Neural cell (in vitro differentiated cells): ENCODE data around the gene RAB3C.

Source experiments
- EZH2 ChIP-seq: fragments of 200-600, 300-800 bp; shearing (Covaris generic), sonication (generic); IDR thresholded peaks from 2 replicates; pipeline ENCODE4 v1.6.1; 2014; ENCODE audit warnings: antibody characterized with exemption, low read length, borderline replicate concordance, mild to moderate bottlenecking; ENCODE audit not compliant: insufficient read depth, poor library complexity, severe bottlenecking
- POLR2AphosphoS5 ChIP-seq: IDR thresholded peaks from 2 replicates; pipeline ENCODE4 v1.6.1; 2012
- RAD21 ChIP-seq: fragments of 450-650 bp; conservative IDR thresholded peaks from 2 replicates; pipeline ENCODE4 v1.6.1; 2014; ENCODE audit warnings: antibody characterized with exemption, mild to moderate bottlenecking, moderate library complexity
- TF ChIP-seq, protein P1 (sequence below): fragments of 450-650 bp; IDR thresholded peaks from 2 replicates; pipeline ENCODE4 v1.5.1; 2014; ENCODE audit warnings: antibody characterized with exemption, mild to moderate bottlenecking, moderate library complexity; ENCODE audit not compliant: poor library complexity, severe bottlenecking

DNA sequence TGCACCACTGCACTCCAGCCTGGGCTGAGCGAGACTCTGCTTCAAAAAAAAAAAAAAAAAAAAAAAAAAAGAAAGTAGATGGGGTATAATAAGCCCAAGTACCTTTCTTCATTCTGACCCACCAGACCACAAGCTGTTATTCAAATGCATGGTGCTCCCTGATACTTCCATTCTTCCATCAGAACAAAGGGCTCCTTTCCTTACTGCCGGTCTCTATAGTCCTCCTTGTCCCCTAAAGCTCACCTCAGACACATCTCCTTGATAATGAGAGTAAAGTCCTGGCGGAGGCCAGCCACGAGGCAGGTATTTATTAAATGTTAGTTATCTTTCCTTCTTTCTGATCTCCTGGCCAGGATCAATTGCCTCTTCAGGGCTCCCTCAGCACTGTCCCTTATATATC is 162.5 kb downstream of the RAB3C start:
- TF ChIP-seq EZH2 (no peak), RAD21 (no peak), POLR2AphosphoS5 (no peak)
- TF ChIP-seq, protein P1, sequence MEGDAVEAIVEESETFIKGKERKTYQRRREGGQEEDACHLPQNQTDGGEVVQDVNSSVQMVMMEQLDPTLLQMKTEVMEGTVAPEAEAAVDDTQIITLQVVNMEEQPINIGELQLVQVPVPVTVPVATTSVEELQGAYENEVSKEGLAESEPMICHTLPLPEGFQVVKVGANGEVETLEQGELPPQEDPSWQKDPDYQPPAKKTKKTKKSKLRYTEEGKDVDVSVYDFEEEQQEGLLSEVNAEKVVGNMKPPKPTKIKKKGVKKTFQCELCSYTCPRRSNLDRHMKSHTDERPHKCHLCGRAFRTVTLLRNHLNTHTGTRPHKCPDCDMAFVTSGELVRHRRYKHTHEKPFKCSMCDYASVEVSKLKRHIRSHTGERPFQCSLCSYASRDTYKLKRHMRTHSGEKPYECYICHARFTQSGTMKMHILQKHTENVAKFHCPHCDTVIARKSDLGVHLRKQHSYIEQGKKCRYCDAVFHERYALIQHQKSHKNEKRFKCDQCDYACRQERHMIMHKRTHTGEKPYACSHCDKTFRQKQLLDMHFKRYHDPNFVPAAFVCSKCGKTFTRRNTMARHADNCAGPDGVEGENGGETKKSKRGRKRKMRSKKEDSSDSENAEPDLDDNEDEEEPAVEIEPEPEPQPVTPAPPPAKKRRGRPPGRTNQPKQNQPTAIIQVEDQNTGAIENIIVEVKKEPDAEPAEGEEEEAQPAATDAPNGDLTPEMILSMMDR, result no peak
